ENCODE measurements around the gene CNN2. TPM values are rescaled to one million over a fixed set of nuclear protein-coding genes. Genes with fewer than 3 reads are reported as not detected.

CNN2 gene
- total RNA-seq, 4 donors from 2014 or later = 60.7 to 88.2 (median 82.2) TPM

- no peaks in the 10 kb centered on the region for H3K27me3 ChIP-seq
- H3K27ac ChIP-seq = no peak overlapping the region
- TF ChIP-seq POLR2A (IDR thresholded peaks at IDR 0.05) = no peak
- TF ChIP-seq, protein P1, sequence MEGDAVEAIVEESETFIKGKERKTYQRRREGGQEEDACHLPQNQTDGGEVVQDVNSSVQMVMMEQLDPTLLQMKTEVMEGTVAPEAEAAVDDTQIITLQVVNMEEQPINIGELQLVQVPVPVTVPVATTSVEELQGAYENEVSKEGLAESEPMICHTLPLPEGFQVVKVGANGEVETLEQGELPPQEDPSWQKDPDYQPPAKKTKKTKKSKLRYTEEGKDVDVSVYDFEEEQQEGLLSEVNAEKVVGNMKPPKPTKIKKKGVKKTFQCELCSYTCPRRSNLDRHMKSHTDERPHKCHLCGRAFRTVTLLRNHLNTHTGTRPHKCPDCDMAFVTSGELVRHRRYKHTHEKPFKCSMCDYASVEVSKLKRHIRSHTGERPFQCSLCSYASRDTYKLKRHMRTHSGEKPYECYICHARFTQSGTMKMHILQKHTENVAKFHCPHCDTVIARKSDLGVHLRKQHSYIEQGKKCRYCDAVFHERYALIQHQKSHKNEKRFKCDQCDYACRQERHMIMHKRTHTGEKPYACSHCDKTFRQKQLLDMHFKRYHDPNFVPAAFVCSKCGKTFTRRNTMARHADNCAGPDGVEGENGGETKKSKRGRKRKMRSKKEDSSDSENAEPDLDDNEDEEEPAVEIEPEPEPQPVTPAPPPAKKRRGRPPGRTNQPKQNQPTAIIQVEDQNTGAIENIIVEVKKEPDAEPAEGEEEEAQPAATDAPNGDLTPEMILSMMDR (IDR thresholded peaks at IDR 0.05) = no peak
- H3K4me3 ChIP-seq (replicated peaks in 1 of 3) = no peak overlapping the region
- H3K4me1 ChIP-seq = peaks cover 0 to 9% of the 10 kb centered on the region in 2 donors
- peaks cover 14 to 15% of the 10 kb centered on the region in 2 donors for H3K36me3 ChIP-seq
- intact Hi-C loops (cut with DNase I) = no loop called here
- no peak for DNase-seq
- 88% methylated on average over 38 to 43 of the region's 43 CpGs for WGBS, 2 donors
- no peaks in the 10 kb centered on the region for H3K9me3 ChIP-seq
These were observed 57.8 kb downstream of the CNN2 start for GRCh38 chr19:1084024-1084868.

DNA sequence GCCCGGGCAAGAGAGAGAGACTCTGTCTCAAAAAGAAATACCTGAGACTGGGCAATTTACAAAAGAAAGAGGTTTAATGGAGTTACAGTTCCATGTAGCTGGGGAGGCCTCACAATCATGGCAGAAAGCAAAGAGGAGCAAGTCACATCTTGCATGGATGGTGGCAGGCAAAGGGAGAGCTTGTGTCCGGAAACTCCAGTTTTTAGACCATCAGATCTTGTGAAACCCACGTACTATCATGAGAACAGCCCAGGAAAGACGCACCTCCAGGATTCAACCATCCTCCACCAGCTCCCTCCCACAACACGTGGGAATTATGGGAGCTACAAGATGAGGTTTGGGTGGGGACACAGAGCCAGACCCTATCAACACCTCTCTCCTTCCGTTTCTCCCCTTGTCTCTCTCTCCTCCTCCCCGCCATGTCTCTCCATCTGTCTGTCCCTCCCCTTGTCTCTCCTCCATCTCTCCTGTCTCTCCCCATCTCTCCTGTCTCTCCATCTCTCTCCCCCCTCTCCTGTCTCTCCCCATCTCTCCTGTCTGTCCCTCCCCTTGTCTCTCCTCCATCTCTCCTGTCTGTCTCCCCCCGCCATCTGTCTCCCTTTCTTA lies 58.7 kb downstream of the CNN2 start:
- Histone ChIP-seq H3K4me1 (peaks cover 0 to 9% of the 10 kb centered on the region in 2 donors), H3K27me3 (no peaks in the 10 kb centered on the region), H3K4me3 (replicated peaks in 1 of 3) (no peak overlapping the region), H3K27ac (no peak overlapping the region), H3K9me3 (no peaks in the 10 kb centered on the region), H3K36me3 (peaks cover 19 to 21% of the 10 kb centered on the region in 2 donors)
- intact Hi-C loops (cut with DNase I) = no loop called here
- DNase-seq = no peak
- TF ChIP-seq, protein P1 (IDR thresholded peaks at IDR 0.05) = no peak
- no peak for TF ChIP-seq POLR2A (IDR thresholded peaks at IDR 0.05)
- 86 to 87% methylated on average over 8 of the region's 8 CpGs for WGBS, 2 donors

- Histone ChIP-seq H3K4me3 (replicated peaks in 1 of 3) (no peak overlapping the region), H3K27ac (no peak overlapping the region), H3K4me1 (peaks cover 0 to 9% of the 10 kb centered on the region in 2 donors), H3K36me3 (peaks cover 23 to 24% of the 10 kb centered on the region in 2 donors), H3K27me3 (no peaks in the 10 kb centered on the region), H3K9me3 (no peaks in the 10 kb centered on the region)
- TF ChIP-seq, protein P1 (IDR thresholded peaks at IDR 0.05) = no peak
- TF ChIP-seq POLR2A (IDR thresholded peaks at IDR 0.05) = no peak
- no peak for DNase-seq
- intact Hi-C loops (cut with DNase I) = no loop called here
- WGBS, 2 donors = 86 to 87% methylated on average over 18 to 36 of the region's 38 CpGs
These were observed 59.5 kb downstream of the CNN2 start for GRCh38 chr19:1085676-1086442.

DNA sequence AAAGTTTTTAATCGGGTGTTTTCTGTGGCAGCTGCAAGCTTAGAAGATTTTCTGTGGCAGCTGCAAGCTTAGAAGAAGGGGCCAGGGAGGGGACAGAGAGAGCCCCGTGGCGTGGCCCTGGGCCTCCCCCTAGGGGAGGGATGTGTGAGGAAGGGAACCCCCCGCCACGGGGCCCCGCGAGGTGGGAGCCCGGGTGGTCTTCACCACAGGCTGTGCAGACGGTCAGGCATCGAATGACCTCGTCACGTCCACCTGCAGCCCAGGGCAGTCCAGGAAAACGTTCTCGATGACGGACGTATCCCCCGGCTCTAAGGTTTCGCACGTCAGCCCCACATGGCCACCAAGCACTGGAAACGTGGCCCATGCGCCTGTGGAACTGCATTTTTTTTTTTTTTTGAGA lies 60.2 kb downstream of the CNN2 start:
- Histone ChIP-seq H3K9me3 (no peaks in the 10 kb centered on the region), H3K27me3 (no peaks in the 10 kb centered on the region), H3K27ac (no peak overlapping the region), H3K4me1 (peaks cover 0 to 9% of the 10 kb centered on the region in 2 donors), H3K4me3 (replicated peaks in 1 of 3) (no peak overlapping the region), H3K36me3 (peaks cover 30 to 32% of the 10 kb centered on the region in 2 donors)
- no peak for TF ChIP-seq POLR2A (IDR thresholded peaks at IDR 0.05)
- TF ChIP-seq, protein P1 (IDR thresholded peaks at IDR 0.05) = no peak
- DNase-seq = no peak
- intact Hi-C loops (cut with DNase I) = no loop called here
- 88 to 91% methylated on average over 7 to 15 of the region's 21 CpGs for WGBS, 2 donors

Data from thyroid gland (tissue), 4 donors.